Measurements from ENCODE around the gene IPMK.

Gene IPMK

GRCh38 chr10:58267713-58268453 is at the start of gene IPMK:
IPMK (minus strand) TSS chr10:58267894; CDS start chr10:58267611, 283 bp downstream.
- peak; percentile 85 to 90 (median 87) for DNase-seq (ENCODE audit: low read depth in 3 of 3)

GRCh38 chr10:58316874-58317273 is 49.2 kb upstream of the IPMK start:
- DNase-seq (ENCODE audit: low read depth in 3 of 3) = no peak

GRCh38 chr10:58311026-58311425 is 43.3 kb upstream of the IPMK start:
- DNase-seq (ENCODE audit: low read depth in 3 of 3) = no peak

GRCh38 chr10:58307676-58308075 is 40.0 kb upstream of the IPMK start:
- DNase-seq (ENCODE audit: low read depth in 3 of 3) = no peak

GRCh38 chr10:58305821-58306220 is 38.1 kb upstream of the IPMK start:
- no peak for DNase-seq (ENCODE audit: low read depth in 3 of 3)

- DNase-seq (ENCODE audit: low read depth in 3 of 3) = no peak
These were observed 36.5 kb upstream of the IPMK start for GRCh38 chr10:58304099-58304633.

- no peak for DNase-seq (ENCODE audit: low read depth in 3 of 3)
These were observed 34.6 kb upstream of the IPMK start for GRCh38 chr10:58302254-58302653.

- DNase-seq (ENCODE audit: low read depth in 3 of 3) = no peak
These were observed 33.0 kb upstream of the IPMK start for GRCh38 chr10:58300676-58301075.

- DNase-seq (ENCODE audit: low read depth in 3 of 3) = peak; percentile 22 to 47 (median 31)
These were observed 31.9 kb upstream of the IPMK start for GRCh38 chr10:58299580-58299979.

- no peak for DNase-seq (ENCODE audit: low read depth in 3 of 3)
These were observed 26.3 kb upstream of the IPMK start for GRCh38 chr10:58293989-58294388.

- DNase-seq (ENCODE audit: low read depth in 3 of 3) = no peak
These were observed 24.0 kb upstream of the IPMK start for GRCh38 chr10:58291538-58292174.

GRCh38 chr10:58282615-58283014 is 14.9 kb upstream of the IPMK start:
- no peak for DNase-seq (ENCODE audit: low read depth in 3 of 3)

- no peak for DNase-seq (ENCODE audit: low read depth in 3 of 3)
These were observed 13.5 kb upstream of the IPMK start for GRCh38 chr10:58281092-58281752.

- DNase-seq (ENCODE audit: low read depth in 3 of 3) = no peak
These were observed 12.8 kb upstream of the IPMK start for GRCh38 chr10:58280477-58280876.

- no peak for DNase-seq (ENCODE audit: low read depth in 3 of 3)
These were observed 11.2 kb upstream of the IPMK start for GRCh38 chr10:58278962-58279307.

GRCh38 chr10:58278274-58278961 is 10.7 kb upstream of the IPMK start:
- DNase-seq (ENCODE audit: low read depth in 3 of 3) = no peak

- DNase-seq (ENCODE audit: low read depth in 3 of 3) = no peak
These were observed 8.2 kb upstream of the IPMK start for GRCh38 chr10:58275908-58276307.

- DNase-seq (ENCODE audit: low read depth in 3 of 3) = no peak
These were observed 7.6 kb upstream of the IPMK start for GRCh38 chr10:58275261-58275660.

GRCh38 chr10:58269782-58270290 is 2.1 kb upstream of the IPMK start:
- no peak for DNase-seq (ENCODE audit: low read depth in 3 of 3)

- peak; percentile 79 to 92 (median 89) for DNase-seq (ENCODE audit: low read depth in 3 of 3)
These were observed 1.5 kb upstream of the IPMK start, which contains the start of gene CISD1 for GRCh38 chr10:58268946-58269781. CISD1 (plus strand) TSS chr10:58269162; CDS start chr10:58269274, 112 bp downstream.

- no peak for DNase-seq (ENCODE audit: low read depth in 3 of 3)
These were observed 806 bp upstream of the IPMK start for GRCh38 chr10:58268454-58268945.

Measured in stimulated activated CD4-positive, alpha-beta T cell treated with anti-CD3 and anti-CD28 coated beads, TNF-alpha, amount 100 ng/mL, for 4 hours (primary cell).